ENCODE data around the gene RFT1.

Gene RFT1

GRCh38 chr3:53092942-53093341 is 37.3 kb downstream of the RFT1 start:
- no peaks in the 10 kb centered on the region for H3K27me3 ChIP-seq (ENCODE audit: control insufficient read depth in 1 of 2, insufficient read depth in 2 of 2, low read length in 2 of 2)
- no peak overlapping the region for H3K4me3 ChIP-seq (ENCODE audit: low read depth in 1 of 2, low read length in 2 of 2)
- no peaks in the 10 kb centered on the region for H3K4me1 ChIP-seq (ENCODE audit: insufficient read depth, low read length)
- no peak overlapping the region for H3K9ac ChIP-seq (ENCODE audit: low read length)
- no peak overlapping the region for H3K27ac ChIP-seq (ENCODE audit: low read depth, low read length)
- peaks cover 51% of the 10 kb centered on the region for H3K36me3 ChIP-seq (ENCODE audit: insufficient read depth, low read length)
- H3K9me3 ChIP-seq (ENCODE audit: low read length), result no peaks in the 10 kb centered on the region

GRCh38 chr3:53092216-53092615 is 38.0 kb downstream of the RFT1 start:
- H3K4me3 ChIP-seq (ENCODE audit: low read depth in 1 of 2, low read length in 2 of 2), result no peak overlapping the region
- no peaks in the 10 kb centered on the region for H3K27me3 ChIP-seq (ENCODE audit: control insufficient read depth in 1 of 2, insufficient read depth in 2 of 2, low read length in 2 of 2)
- no peaks in the 10 kb centered on the region for H3K4me1 ChIP-seq (ENCODE audit: insufficient read depth, low read length)
- no peaks in the 10 kb centered on the region for H3K9me3 ChIP-seq (ENCODE audit: low read length)
- H3K27ac ChIP-seq (ENCODE audit: low read depth, low read length), result no peak overlapping the region
- peaks cover 49% of the 10 kb centered on the region for H3K36me3 ChIP-seq (ENCODE audit: insufficient read depth, low read length)
- H3K9ac ChIP-seq (ENCODE audit: low read length), result no peak overlapping the region

- H3K4me1 ChIP-seq (ENCODE audit: insufficient read depth, low read length), result no peaks in the 10 kb centered on the region
- no peaks in the 10 kb centered on the region for H3K9me3 ChIP-seq (ENCODE audit: low read length)
- no peak overlapping the region for H3K27ac ChIP-seq (ENCODE audit: low read depth, low read length)
- peaks cover 42% of the 10 kb centered on the region for H3K36me3 ChIP-seq (ENCODE audit: insufficient read depth, low read length)
- H3K9ac ChIP-seq (ENCODE audit: low read length), result no peak overlapping the region
- H3K4me3 ChIP-seq (ENCODE audit: low read depth in 1 of 2, low read length in 2 of 2), result no peak overlapping the region
- no peaks in the 10 kb centered on the region for H3K27me3 ChIP-seq (ENCODE audit: control insufficient read depth in 1 of 2, insufficient read depth in 2 of 2, low read length in 2 of 2)
These were observed 39.2 kb downstream of the RFT1 start for GRCh38 chr3:53091011-53091410.

- H3K27me3 ChIP-seq (ENCODE audit: control insufficient read depth in 1 of 2, insufficient read depth in 2 of 2, low read length in 2 of 2), result no peaks in the 10 kb centered on the region
- H3K9ac ChIP-seq (ENCODE audit: low read length), result no peak overlapping the region
- H3K27ac ChIP-seq (ENCODE audit: low read depth, low read length), result no peak overlapping the region
- H3K4me3 ChIP-seq (ENCODE audit: low read depth in 1 of 2, low read length in 2 of 2), result no peak overlapping the region
- H3K9me3 ChIP-seq (ENCODE audit: low read length), result no peaks in the 10 kb centered on the region
- H3K4me1 ChIP-seq (ENCODE audit: insufficient read depth, low read length), result no peaks in the 10 kb centered on the region
- H3K36me3 ChIP-seq (ENCODE audit: insufficient read depth, low read length), result peaks cover 38% of the 10 kb centered on the region
These were observed 40.7 kb downstream of the RFT1 start for GRCh38 chr3:53089511-53089910.

GRCh38 chr3:53085476-53085875 is 44.8 kb downstream of the RFT1 start:
- H3K27me3 ChIP-seq (ENCODE audit: control insufficient read depth in 1 of 2, insufficient read depth in 2 of 2, low read length in 2 of 2), result no peaks in the 10 kb centered on the region
- no peak overlapping the region for H3K27ac ChIP-seq (ENCODE audit: low read depth, low read length)
- H3K36me3 ChIP-seq (ENCODE audit: insufficient read depth, low read length), result peaks cover 12% of the 10 kb centered on the region
- peaks cover 12% of the 10 kb centered on the region for H3K4me1 ChIP-seq (ENCODE audit: insufficient read depth, low read length)
- H3K9me3 ChIP-seq (ENCODE audit: low read length), result no peaks in the 10 kb centered on the region
- no peak overlapping the region for H3K9ac ChIP-seq (ENCODE audit: low read length)
- H3K4me3 ChIP-seq (ENCODE audit: low read depth in 1 of 2, low read length in 2 of 2), result no peak overlapping the region

- Histone ChIP-seq H3K4me1 (ENCODE audit: insufficient read depth, low read length) (peaks cover 12% of the 10 kb centered on the region), H3K27ac (ENCODE audit: low read depth, low read length) (no peak overlapping the region), H3K4me3 (ENCODE audit: low read depth in 1 of 2, low read length in 2 of 2) (no peak overlapping the region), H3K36me3 (ENCODE audit: insufficient read depth, low read length) (peaks cover 6% of the 10 kb centered on the region), H3K27me3 (ENCODE audit: control insufficient read depth in 1 of 2, insufficient read depth in 2 of 2, low read length in 2 of 2) (no peaks in the 10 kb centered on the region), H3K9ac (ENCODE audit: low read length) (no peak overlapping the region), H3K9me3 (ENCODE audit: low read length) (no peaks in the 10 kb centered on the region)
These were observed 45.8 kb downstream of the RFT1 start for GRCh38 chr3:53084310-53085001.

GRCh38 chr3:53083949-53084309 is 46.3 kb downstream of the RFT1 start:
- Histone ChIP-seq H3K27me3 (ENCODE audit: control insufficient read depth in 1 of 2, insufficient read depth in 2 of 2, low read length in 2 of 2) (no peaks in the 10 kb centered on the region), H3K4me1 (ENCODE audit: insufficient read depth, low read length) (peaks cover 12% of the 10 kb centered on the region), H3K9ac (ENCODE audit: low read length) (no peak overlapping the region), H3K36me3 (ENCODE audit: insufficient read depth, low read length) (peaks cover under 1% of the 10 kb centered on the region), H3K9me3 (ENCODE audit: low read length) (no peaks in the 10 kb centered on the region), H3K27ac (ENCODE audit: low read depth, low read length) (no peak overlapping the region), H3K4me3 (ENCODE audit: low read depth in 1 of 2, low read length in 2 of 2) (no peak overlapping the region)

- no peak overlapping the region for H3K4me3 ChIP-seq (ENCODE audit: low read depth in 1 of 2, low read length in 2 of 2)
- H3K9me3 ChIP-seq (ENCODE audit: low read length), result no peaks in the 10 kb centered on the region
- no peak overlapping the region for H3K27ac ChIP-seq (ENCODE audit: low read depth, low read length)
- no peaks in the 10 kb centered on the region for H3K27me3 ChIP-seq (ENCODE audit: control insufficient read depth in 1 of 2, insufficient read depth in 2 of 2, low read length in 2 of 2)
- no peak overlapping the region for H3K9ac ChIP-seq (ENCODE audit: low read length)
- no peaks in the 10 kb centered on the region for H3K36me3 ChIP-seq (ENCODE audit: insufficient read depth, low read length)
- H3K4me1 ChIP-seq (ENCODE audit: insufficient read depth, low read length), result peaks cover 12% of the 10 kb centered on the region
These were observed 46.7 kb downstream of the RFT1 start for GRCh38 chr3:53083521-53083920.

- H3K36me3 ChIP-seq (ENCODE audit: insufficient read depth, low read length), result no peaks in the 10 kb centered on the region
- H3K27me3 ChIP-seq (ENCODE audit: control insufficient read depth in 1 of 2, insufficient read depth in 2 of 2, low read length in 2 of 2), result no peaks in the 10 kb centered on the region
- H3K27ac ChIP-seq (ENCODE audit: low read depth, low read length), result no peak overlapping the region
- no peak overlapping the region for H3K4me3 ChIP-seq (ENCODE audit: low read depth in 1 of 2, low read length in 2 of 2)
- H3K9ac ChIP-seq (ENCODE audit: low read length), result no peak overlapping the region
- no peaks in the 10 kb centered on the region for H3K9me3 ChIP-seq (ENCODE audit: low read length)
- H3K4me1 ChIP-seq (ENCODE audit: insufficient read depth, low read length), result peaks cover 12% of the 10 kb centered on the region
These were observed 47.5 kb downstream of the RFT1 start for GRCh38 chr3:53082736-53083135.

- no peaks in the 10 kb centered on the region for H3K27me3 ChIP-seq (ENCODE audit: control insufficient read depth in 1 of 2, insufficient read depth in 2 of 2, low read length in 2 of 2)
- peaks cover 12% of the 10 kb centered on the region for H3K4me1 ChIP-seq (ENCODE audit: insufficient read depth, low read length)
- H3K36me3 ChIP-seq (ENCODE audit: insufficient read depth, low read length), result no peaks in the 10 kb centered on the region
These were observed 48.9 kb downstream of the RFT1 start for GRCh38 chr3:53081318-53081717.

GRCh38 chr3:53080612-53081205 is 49.5 kb downstream of the RFT1 start:
- no peaks in the 10 kb centered on the region for H3K36me3 ChIP-seq (ENCODE audit: insufficient read depth, low read length)
- peaks cover 12% of the 10 kb centered on the region for H3K4me1 ChIP-seq (ENCODE audit: insufficient read depth, low read length)
- H3K9ac ChIP-seq (ENCODE audit: low read length), result no peak overlapping the region
- no peaks in the 10 kb centered on the region for H3K27me3 ChIP-seq (ENCODE audit: control insufficient read depth in 1 of 2, insufficient read depth in 2 of 2, low read length in 2 of 2)
- H3K9me3 ChIP-seq (ENCODE audit: low read length), result no peaks in the 10 kb centered on the region
- no peak overlapping the region for H3K27ac ChIP-seq (ENCODE audit: low read depth, low read length)
- H3K4me3 ChIP-seq (ENCODE audit: low read depth in 1 of 2, low read length in 2 of 2), result no peak overlapping the region

More at GRCh38 chr3:53081318-53081717, 48.9 kb downstream of the RFT1 start:
- no peaks in the 10 kb centered on the region for H3K9me3 ChIP-seq (ENCODE audit: low read length)
- H3K9ac ChIP-seq (ENCODE audit: low read length), result no peak overlapping the region
- no peak overlapping the region for H3K27ac ChIP-seq (ENCODE audit: low read depth, low read length)
- no peak overlapping the region for H3K4me3 ChIP-seq (ENCODE audit: low read depth in 1 of 2, low read length in 2 of 2)
